Neural progenitor cell (in vitro differentiated cells): Measurements from ENCODE around the gene RNU5D-1. TPM values are rescaled to one million over a fixed set of nuclear protein-coding genes. Genes with fewer than 3 reads are reported as not detected.

ENCODE experiments used
- DNase-seq: peaks from one replicate; pipeline ENCODE4 v3.0.0-alpha.2; 2016; ENCODE audit warnings: low spot score
- H2AFZ ChIP-seq: fragments of 200-600 bp; sonication (generic); replicated peaks from 2 replicates; pipeline ENCODE4 v1.6.1; 2016; ENCODE audit warnings: antibody characterized with exemption
- H3F3A ChIP-seq: fragments of 200-600 bp; sonication (generic); 2 replicates; pipeline ENCODE4 v1.6.1; 2016; ENCODE audit warnings: antibody characterized with exemption, low read depth
- H3K27ac ChIP-seq: fragments of 200-600 bp; sonication (generic); 2 replicates; pipeline ENCODE4 v1.5.1; 2016; ENCODE audit warnings: mild to moderate bottlenecking
- H3K27me3 ChIP-seq: fragments of 200-600 bp; sonication (generic); 2 replicates; pipeline ENCODE4 v1.6.1; 2016; ENCODE audit warnings: mild to moderate bottlenecking, moderate library complexity
- H3K36me3 ChIP-seq: fragments of 200-600 bp; sonication (generic); 2 replicates; pipeline ENCODE4 v1.5.1; 2016
- H3K4me1 ChIP-seq: fragments of 200-600 bp; sonication (generic); 2 replicates; pipeline ENCODE4 v1.6.1; 2016; ENCODE audit warnings: mixed run types
- H3K4me2 ChIP-seq: fragments of 200-600 bp; sonication (generic); 2 replicates; pipeline ENCODE4 v1.6.1; 2016
- H3K4me3 ChIP-seq: fragments of 200-600 bp; sonication (generic); 2 replicates; pipeline ENCODE4 v1.5.1; 2016
- H3K79me2 ChIP-seq: fragments of 200-600 bp; sonication (generic); 2 replicates; pipeline ENCODE4 v1.6.1; 2016; ENCODE audit warnings: low read depth
- H3K9ac ChIP-seq: fragments of 200-600 bp; sonication (generic); 2 replicates; pipeline ENCODE4 v1.6.1; 2016
- H3K9me3 ChIP-seq: fragments of 200-600 bp; sonication (generic); 2 replicates; pipeline ENCODE4 v1.5.1; 2016; ENCODE audit warnings: low read depth
- H4K20me1 ChIP-seq: fragments of 200-600 bp; sonication (generic); 2 replicates; pipeline ENCODE4 v1.6.1; 2016; ENCODE audit warnings: low read depth
- H3K27ac Mint-ChIP-seq: 3 replicates; pipeline ENCODE4 v1.8.0; 2021; ENCODE audit warnings: mixed read lengths
- H3K27me3 Mint-ChIP-seq: 2 replicates; pipeline ENCODE4 v1.8.0; 2022; ENCODE audit warnings: low read depth, mild to moderate bottlenecking, inconsistent platforms, moderate library complexity, mixed read lengths; ENCODE audit not compliant: insufficient read depth
- H3K36me3 Mint-ChIP-seq: 3 replicates; pipeline ENCODE4 v1.8.0; 2021; ENCODE audit warnings: mixed read lengths
- H3K4me1 Mint-ChIP-seq: 3 replicates; pipeline ENCODE4 v1.8.0; 2021; ENCODE audit warnings: mixed read lengths
- H3K4me3 Mint-ChIP-seq: 3 replicates; pipeline ENCODE4 v1.8.0; 2021; ENCODE audit warnings: mild to moderate bottlenecking, moderate library complexity, mixed read lengths
- H3K9me3 Mint-ChIP-seq: 3 replicates; pipeline ENCODE4 v1.8.0; 2020; ENCODE audit warnings: mixed read lengths
- EZH2 ChIP-seq: fragments of 200-600 bp; sonication (generic); IDR thresholded peaks from 2 replicates; pipeline ENCODE4 v1.6.1; 2017; ENCODE audit warnings: antibody characterized with exemption, mild to moderate bottlenecking, moderate library complexity
- EZH2phosphoT487 ChIP-seq: fragments of 200-600 bp; sonication (generic); IDR thresholded peaks from 2 replicates; pipeline ENCODE4 v1.6.1; 2017; ENCODE audit warnings: antibody characterized with exemption
- total RNA-seq: library from RNA; depleted of rRNA; stranded (reverse); fragments of >200 nt; gene quantifications from 2 replicates; pipeline ENCODE4 v1.2.3, GENCODE V29; 2015; ENCODE audit warnings: low replicate concordance
- TF ChIP-seq, protein P1 (sequence below): fragments of 200-600 bp; sonication (generic); IDR thresholded peaks from 2 replicates; pipeline ENCODE4 v1.5.1; 2017; ENCODE audit warnings: antibody characterized with exemption, mild to moderate bottlenecking

Gene RNU5D-1
- total RNA-seq, 1 donor from 2014 or later: not detected

DNA sequence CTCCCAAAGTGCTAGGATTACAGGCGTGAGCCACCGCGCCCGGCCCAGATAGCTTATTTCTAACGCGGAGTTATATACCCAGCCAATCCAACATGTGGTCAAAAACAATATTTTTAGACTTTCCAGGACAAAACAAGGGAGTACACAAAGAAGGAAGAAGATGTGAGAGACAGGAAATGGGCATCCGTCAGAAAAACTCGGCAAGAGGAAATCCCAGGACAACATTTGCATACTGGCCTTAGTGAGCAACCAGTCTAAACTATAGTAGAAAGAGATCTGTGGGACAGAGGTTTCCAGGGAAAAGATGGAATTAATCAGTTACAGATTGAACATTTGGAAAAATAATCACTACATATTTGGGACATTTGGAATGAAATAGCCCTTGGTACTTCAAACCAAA lies 45.1 kb downstream of the RNU5D-1 start:
- Histone ChIP-seq H3K27me3 (no peaks in the 10 kb centered on the region), H3K4me1 (no peaks in the 10 kb centered on the region), H3K79me2 (no peaks in the 10 kb centered on the region), H4K20me1 (no peaks in the 10 kb centered on the region), H3K4me2 (no peak overlapping the region), H3K9ac (no peak overlapping the region), H3K4me3 (no peak overlapping the region), H3F3A (no peaks in the 10 kb centered on the region), H3K36me3 (no peaks in the 10 kb centered on the region), H3K9me3 (no peaks in the 10 kb centered on the region), H3K27ac (no peak overlapping the region), H2AFZ (no peak overlapping the region)
- Mint-ChIP-seq H3K27me3 (peaks cover 3% of the 10 kb centered on the region), H3K27ac (no peak overlapping the region), H3K36me3 (peaks cover 2% of the 10 kb centered on the region), H3K9me3 (no peaks in the 10 kb centered on the region), H3K4me1 (peaks cover 10% of the 10 kb centered on the region), H3K4me3 (no peak overlapping the region)
- TF ChIP-seq, protein P1, sequence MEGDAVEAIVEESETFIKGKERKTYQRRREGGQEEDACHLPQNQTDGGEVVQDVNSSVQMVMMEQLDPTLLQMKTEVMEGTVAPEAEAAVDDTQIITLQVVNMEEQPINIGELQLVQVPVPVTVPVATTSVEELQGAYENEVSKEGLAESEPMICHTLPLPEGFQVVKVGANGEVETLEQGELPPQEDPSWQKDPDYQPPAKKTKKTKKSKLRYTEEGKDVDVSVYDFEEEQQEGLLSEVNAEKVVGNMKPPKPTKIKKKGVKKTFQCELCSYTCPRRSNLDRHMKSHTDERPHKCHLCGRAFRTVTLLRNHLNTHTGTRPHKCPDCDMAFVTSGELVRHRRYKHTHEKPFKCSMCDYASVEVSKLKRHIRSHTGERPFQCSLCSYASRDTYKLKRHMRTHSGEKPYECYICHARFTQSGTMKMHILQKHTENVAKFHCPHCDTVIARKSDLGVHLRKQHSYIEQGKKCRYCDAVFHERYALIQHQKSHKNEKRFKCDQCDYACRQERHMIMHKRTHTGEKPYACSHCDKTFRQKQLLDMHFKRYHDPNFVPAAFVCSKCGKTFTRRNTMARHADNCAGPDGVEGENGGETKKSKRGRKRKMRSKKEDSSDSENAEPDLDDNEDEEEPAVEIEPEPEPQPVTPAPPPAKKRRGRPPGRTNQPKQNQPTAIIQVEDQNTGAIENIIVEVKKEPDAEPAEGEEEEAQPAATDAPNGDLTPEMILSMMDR: no peak
- TF ChIP-seq EZH2 (no peak), EZH2phosphoT487 (no peak)
- no peak for DNase-seq

DNA sequence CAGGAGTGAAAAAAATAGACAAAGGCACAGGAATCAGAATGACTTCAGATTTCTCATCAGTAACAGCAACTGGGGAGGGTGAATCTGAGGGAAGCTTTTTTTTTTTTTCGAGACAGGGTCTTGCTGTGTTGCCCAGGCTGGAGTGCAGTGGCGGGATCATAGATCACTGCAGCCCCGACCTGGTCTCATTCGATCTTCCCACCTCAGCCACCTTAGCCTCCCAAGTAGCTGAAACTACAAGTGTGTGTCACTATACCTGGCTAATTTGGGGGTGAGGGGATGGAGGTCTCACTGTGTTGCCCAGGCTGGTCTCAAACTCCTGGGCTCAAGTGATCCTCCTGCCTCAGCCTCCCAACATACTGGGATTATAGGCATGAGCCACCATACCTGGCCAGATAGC lies 45.8 kb downstream of the RNU5D-1 start:
- DNase-seq: no peak
- Mint-ChIP-seq H3K4me3 (no peak overlapping the region), H3K9me3 (no peaks in the 10 kb centered on the region), H3K36me3 (peaks cover 5% of the 10 kb centered on the region), H3K27me3 (peaks cover 3% of the 10 kb centered on the region), H3K27ac (no peak overlapping the region), H3K4me1 (peaks cover 10% of the 10 kb centered on the region)
- H3K27ac ChIP-seq: no peak overlapping the region
- H3F3A ChIP-seq: no peaks in the 10 kb centered on the region
- no peak overlapping the region for H3K4me2 ChIP-seq
- no peak for TF ChIP-seq EZH2
- no peak for TF ChIP-seq EZH2phosphoT487
- TF ChIP-seq, protein P1: no peak
- H2AFZ ChIP-seq: no peak overlapping the region
- no peaks in the 10 kb centered on the region for H3K9me3 ChIP-seq
- no peaks in the 10 kb centered on the region for H3K27me3 ChIP-seq
- no peaks in the 10 kb centered on the region for H3K36me3 ChIP-seq
- no peak overlapping the region for H3K9ac ChIP-seq
- no peak overlapping the region for H3K4me3 ChIP-seq
- H3K79me2 ChIP-seq: no peaks in the 10 kb centered on the region
- no peaks in the 10 kb centered on the region for H3K4me1 ChIP-seq
- H4K20me1 ChIP-seq: no peaks in the 10 kb centered on the region

DNA sequence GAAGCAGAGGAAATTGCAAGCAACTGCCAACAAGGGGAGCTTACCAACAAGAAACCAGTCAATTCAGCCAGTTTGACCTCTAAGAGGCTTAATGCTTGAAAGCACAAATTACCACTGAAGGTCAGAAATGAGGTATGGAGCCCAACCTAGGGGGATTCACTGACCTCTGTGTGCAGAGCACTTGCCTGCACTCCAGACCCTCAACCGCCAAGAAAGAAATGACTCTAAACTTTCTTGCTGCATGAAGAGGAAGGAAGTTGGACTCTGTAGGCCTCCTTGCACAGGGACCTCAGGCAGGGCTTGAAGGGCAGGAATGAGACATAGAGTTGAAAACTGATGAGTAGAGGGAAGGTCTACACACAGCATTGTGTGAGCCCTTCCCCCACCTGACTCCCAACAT lies 46.4 kb downstream of the RNU5D-1 start:
- TF ChIP-seq, protein P1: no peak
- H3K79me2 ChIP-seq: no peaks in the 10 kb centered on the region
- peaks cover 9% of the 10 kb centered on the region for H3K36me3 Mint-ChIP-seq
- DNase-seq: no peak
- no peaks in the 10 kb centered on the region for H3K4me1 ChIP-seq
- H3K27ac ChIP-seq: no peak overlapping the region
- H3K4me3 ChIP-seq: no peak overlapping the region
- H3K4me3 Mint-ChIP-seq: no peak overlapping the region
- H4K20me1 ChIP-seq: no peaks in the 10 kb centered on the region
- no peak overlapping the region for H3K4me2 ChIP-seq
- no peaks in the 10 kb centered on the region for H3F3A ChIP-seq
- H3K36me3 ChIP-seq: no peaks in the 10 kb centered on the region
- peaks cover 3% of the 10 kb centered on the region for H3K27me3 Mint-ChIP-seq
- H3K27me3 ChIP-seq: no peaks in the 10 kb centered on the region
- H3K4me1 Mint-ChIP-seq: peaks cover 8% of the 10 kb centered on the region
- H3K9ac ChIP-seq: no peak overlapping the region
- no peak overlapping the region for H2AFZ ChIP-seq
- H3K27ac Mint-ChIP-seq: no peak overlapping the region
- H3K9me3 Mint-ChIP-seq: no peaks in the 10 kb centered on the region
- no peaks in the 10 kb centered on the region for H3K9me3 ChIP-seq

DNA sequence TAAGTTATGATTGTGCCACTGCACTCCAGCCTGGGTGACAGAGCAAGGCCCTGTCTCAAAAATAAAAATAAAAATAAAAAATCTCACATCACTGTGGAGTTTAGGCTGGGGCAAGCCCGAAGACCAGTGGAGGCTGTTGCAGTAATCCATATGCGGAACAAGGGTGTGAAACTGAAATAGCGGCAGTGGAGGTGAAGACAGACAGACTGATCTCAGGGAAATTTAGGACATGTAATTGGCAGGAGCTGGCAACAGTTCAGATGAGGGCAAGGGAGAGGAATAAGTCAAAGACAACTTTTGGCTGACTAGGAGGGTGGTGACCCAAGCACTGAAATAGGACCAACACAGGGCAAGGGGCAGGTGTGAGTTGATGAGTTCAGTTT lies 48.1 kb downstream of the RNU5D-1 start:
- no peaks in the 10 kb centered on the region for H3K4me1 ChIP-seq
- no peak overlapping the region for H3K9ac ChIP-seq
- no peaks in the 10 kb centered on the region for H3K27me3 ChIP-seq
- no peak overlapping the region for H3K27ac ChIP-seq
- DNase-seq: no peak
- peaks cover 9% of the 10 kb centered on the region for H3K36me3 Mint-ChIP-seq
- H3K27me3 Mint-ChIP-seq: peaks cover 3% of the 10 kb centered on the region
- H3K27ac Mint-ChIP-seq: no peak overlapping the region
- H2AFZ ChIP-seq: no peak overlapping the region
- no peak overlapping the region for H3K4me3 ChIP-seq
- no peak overlapping the region for H3K4me2 ChIP-seq
- TF ChIP-seq, protein P1: no peak
- TF ChIP-seq EZH2phosphoT487 (no peak), EZH2 (no peak)
- H4K20me1 ChIP-seq: no peaks in the 10 kb centered on the region
- no peak overlapping the region for H3K4me3 Mint-ChIP-seq
- H3K36me3 ChIP-seq: no peaks in the 10 kb centered on the region
- no peaks in the 10 kb centered on the region for H3F3A ChIP-seq
- H3K9me3 ChIP-seq: no peaks in the 10 kb centered on the region
- no peaks in the 10 kb centered on the region for H3K79me2 ChIP-seq
- no peaks in the 10 kb centered on the region for H3K9me3 Mint-ChIP-seq
- peaks cover 8% of the 10 kb centered on the region for H3K4me1 Mint-ChIP-seq
